HG03280 (cell line): ENCODE results near the gene RPL22.
"Not testable (repeated sequence)": the region's sequence is repeated elsewhere in the genome, so short reads cannot be mapped to it uniquely, and the experiment has no call there.

Experiments
- ATAC-seq: cut with Tn5 transposase; IDR thresholded peaks from one replicate; pipeline ENCODE4 v1.9.1; 2021; ENCODE audit warnings: mild to moderate bottlenecking, moderate library complexity; ENCODE audit not compliant: unreplicated experiment

The RPL22 gene

DNA sequence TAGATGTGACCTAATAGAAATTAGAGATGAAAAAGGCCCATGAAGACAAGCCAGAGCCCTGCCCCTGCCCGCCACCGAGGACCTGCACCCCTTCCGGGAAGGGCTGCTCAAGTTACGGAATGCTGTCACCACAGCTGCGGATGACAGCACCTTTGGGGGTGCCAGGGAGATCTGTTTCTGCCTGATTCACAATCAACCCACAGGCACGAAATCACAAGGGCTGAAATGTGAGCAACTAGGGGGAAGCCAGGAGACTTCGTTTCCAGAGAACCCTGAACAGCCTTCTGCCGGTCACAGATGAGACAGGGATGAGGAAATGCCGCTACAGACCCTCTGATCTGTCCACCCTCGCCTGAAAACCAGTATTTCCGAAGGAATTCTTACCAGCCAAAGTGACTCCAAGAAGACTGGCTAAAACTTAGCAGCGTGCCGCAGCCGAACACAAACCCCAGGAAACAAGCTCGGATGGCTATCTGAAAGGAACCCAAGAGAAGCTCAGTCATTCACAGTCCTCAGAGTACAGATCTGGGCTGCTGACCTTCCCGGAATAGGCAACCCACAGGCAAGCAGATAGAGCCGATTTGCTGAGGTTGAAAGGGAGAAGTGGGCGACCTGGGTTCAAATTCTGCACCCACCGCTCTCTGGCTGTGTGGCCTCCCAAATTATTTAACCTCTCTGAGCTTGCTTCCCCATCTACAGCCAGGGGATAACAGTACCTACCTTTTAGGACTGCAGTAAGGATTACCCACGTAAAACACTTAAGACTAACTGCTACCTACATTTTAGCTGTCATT lies 35.3 kb upstream of the RPL22 start:
- no peak for ATAC-seq

DNA sequence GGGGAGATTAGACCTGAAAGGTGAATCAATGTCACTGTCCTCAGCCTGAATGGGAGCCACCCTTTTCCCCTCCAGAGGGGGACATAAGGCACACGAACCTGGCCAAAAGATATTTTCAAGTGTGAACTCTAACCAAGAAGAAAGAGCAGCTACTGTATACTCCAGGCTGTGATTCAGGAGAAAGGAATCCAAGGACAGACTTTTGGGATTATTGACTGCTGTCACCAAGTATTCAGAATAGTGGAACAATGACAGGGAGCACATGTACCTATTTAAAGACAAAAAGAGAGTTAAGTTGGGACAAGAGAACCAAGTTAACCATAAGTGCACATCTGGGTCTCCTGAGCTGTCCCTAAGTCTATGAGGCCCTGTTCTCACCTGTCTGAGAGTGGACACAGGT lies 34.0 kb upstream of the RPL22 start:
- ATAC-seq: no peak

DNA sequence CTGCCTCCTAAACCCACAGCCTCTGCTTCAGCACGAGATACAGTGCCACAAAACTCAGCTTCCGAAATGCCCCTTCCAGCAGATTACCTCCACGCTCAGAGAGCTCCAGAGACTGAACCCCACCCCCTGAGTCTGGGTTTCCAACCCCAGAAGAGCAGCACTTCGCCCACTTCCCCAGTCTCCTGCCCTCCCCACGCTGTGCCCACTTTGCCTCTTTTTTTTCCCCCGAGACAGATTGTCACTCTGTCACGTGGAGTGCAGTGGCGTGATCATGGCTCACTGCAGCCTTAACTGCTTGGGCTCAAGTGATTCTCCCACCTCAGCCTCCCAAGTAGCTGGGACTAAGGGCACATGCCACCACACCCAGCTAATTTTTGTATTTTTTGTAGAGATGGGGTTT lies 26.3 kb upstream of the RPL22 start:
- no peak for ATAC-seq

- no peak for ATAC-seq
Measured at GRCh38 chr1:6224718-6225117, 25.3 kb upstream of the RPL22 start.

DNA sequence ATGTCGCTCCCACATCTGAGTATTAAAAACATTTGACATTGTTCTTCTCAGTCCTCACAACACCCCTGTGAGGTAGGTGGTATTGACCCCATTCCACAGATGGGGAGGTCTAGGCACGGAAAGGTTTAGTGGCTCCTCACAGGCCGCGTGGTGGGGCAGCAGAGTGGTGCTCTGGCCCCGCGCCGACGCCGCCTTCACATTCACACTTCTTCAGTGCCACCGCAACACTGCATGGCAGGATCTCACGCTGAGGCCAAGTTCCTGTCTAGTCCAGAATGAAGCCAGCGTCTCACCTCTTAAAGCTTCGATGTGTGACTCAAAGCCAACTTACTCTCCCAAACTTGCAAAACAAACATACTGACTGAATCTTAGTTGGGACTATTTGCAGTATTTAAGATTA lies 24.2 kb upstream of the RPL22 start:
- no peak for ATAC-seq

DNA sequence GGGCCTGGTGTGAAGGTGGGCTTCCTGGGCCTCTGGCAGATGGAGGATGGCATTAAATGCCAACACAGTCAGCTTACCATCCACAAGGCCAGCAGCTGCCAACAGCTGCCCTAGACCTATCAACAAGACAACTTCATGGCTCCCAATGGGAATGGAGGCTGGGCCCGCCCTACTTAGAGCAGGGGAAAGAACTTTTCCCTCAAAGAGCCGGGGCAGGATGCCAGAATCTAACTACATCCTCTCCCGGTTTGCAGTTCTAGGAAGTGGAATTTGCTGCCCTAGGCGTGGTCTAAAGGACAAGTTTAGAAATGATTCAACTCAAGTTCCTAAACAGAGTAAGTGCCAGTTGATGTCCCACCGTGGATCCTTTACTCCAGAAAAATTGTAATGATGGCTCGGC lies 23.2 kb upstream of the RPL22 start:
- ATAC-seq: no peak

DNA sequence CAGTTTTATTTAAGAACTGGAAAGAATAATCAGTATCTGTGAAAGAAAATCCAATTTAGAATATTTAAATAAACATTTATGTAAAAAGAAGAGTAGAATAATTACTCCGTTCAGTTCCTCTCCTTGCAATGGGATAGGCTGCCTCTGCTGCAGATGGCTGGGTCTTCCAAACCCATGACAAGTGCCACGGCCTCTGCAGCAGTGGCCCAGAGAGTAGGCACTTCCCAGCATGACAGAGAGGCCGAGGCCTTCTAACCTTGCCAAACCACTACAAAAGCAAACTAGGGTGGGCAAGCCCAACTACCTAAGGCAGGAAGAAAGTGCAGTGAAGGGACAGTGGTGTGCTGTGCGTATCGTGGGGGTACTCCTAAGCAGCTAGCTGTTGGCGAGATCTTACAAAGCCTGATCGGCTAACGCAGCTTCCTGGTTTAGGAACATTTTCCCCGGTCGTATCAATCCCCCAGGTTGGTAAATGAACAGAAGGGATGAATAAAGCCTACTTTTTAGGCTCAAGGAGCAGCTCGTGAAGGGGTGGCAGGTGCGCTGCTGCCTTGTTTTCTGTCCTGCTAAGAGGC lies 21.9 kb upstream of the RPL22 start:
- ATAC-seq: no peak

- no peak for ATAC-seq
Measured at GRCh38 chr1:6220236-6220635, 20.8 kb upstream of the RPL22 start.

GRCh38 chr1:6219641-6220040 lies 20.2 kb upstream of the RPL22 start:
- ATAC-seq: not testable (repeated sequence)

DNA sequence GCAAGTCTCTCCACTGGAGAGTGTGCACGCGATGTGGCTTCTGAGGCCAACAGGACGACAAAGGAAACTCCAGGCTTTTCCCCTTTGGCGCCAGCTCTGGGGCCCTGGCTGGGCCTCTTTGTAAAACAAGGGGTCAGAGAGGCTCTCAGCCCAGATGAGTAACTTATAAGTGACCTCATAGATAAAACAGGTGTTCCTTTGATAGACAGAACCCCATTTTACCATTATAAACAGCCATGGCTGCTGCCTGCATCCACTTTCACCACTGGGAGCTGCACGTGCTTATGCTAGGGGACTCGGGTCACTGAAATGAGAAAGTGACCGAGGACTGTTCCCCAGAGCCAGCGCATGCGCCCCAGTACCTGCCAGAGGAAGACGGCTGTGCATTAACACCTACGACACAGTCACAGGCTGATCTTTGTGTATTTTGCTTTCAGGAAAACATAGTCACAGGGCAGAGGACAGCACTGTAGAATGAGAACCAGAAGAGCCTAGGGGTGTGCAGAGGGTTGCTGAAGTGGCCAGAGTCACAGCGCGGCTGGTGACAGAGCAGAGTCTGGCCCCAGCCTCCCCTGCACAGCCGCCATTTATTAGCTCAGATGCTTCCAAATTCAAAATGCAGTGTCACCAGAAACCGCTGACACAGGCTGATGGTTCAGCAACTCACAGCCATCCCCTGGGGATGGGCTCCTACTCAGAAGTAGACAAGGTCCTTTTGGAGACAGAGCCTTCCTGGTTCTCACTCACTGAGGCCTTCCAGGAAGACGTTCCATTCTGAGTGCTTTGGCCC lies 19.2 kb upstream of the RPL22 start:
- no peak for ATAC-seq

DNA sequence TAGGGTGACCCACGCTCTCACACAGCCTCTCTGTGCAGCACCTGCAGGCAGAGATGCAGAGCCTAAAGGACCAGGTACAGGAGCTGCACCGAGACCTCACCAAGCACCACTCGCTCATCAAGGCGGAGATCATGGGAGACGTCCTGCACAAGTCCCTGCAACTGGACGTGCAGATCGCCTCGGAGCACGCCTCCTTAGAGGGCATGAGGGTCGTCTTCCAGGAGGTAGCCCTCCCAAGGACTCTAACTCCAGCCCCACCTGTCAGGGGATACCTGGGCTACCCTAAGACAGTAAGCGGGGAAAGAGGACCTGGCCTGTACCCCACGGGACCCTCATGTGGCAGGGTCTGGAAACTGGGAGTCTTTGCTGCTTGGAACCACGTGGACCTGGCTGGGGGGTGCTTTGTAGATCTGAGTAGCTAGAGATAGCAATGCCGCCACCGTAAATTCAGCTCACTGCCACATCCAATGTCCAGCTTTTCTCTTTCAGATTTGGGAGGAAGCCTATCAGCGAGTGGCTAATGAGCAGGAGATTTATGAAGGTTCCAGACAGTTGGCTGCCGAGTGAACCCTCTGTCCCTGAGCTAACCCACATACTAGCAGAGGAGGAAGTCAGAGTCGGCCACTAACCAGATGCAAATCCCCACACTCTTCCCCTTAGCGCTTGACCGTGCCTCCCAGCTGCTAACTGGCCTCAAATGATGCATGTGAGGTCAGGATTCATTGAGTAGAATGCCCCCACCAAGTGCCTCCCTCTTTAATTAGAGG lies 13.0 kb upstream of the RPL22 start:
- no peak for ATAC-seq

- no peak for ATAC-seq
Measured at GRCh38 chr1:6211731-6212130, 12.3 kb upstream of the RPL22 start.

GRCh38 chr1:6210591-6211355 lies 11.4 kb upstream of the RPL22 start:
- ATAC-seq: no peak

DNA sequence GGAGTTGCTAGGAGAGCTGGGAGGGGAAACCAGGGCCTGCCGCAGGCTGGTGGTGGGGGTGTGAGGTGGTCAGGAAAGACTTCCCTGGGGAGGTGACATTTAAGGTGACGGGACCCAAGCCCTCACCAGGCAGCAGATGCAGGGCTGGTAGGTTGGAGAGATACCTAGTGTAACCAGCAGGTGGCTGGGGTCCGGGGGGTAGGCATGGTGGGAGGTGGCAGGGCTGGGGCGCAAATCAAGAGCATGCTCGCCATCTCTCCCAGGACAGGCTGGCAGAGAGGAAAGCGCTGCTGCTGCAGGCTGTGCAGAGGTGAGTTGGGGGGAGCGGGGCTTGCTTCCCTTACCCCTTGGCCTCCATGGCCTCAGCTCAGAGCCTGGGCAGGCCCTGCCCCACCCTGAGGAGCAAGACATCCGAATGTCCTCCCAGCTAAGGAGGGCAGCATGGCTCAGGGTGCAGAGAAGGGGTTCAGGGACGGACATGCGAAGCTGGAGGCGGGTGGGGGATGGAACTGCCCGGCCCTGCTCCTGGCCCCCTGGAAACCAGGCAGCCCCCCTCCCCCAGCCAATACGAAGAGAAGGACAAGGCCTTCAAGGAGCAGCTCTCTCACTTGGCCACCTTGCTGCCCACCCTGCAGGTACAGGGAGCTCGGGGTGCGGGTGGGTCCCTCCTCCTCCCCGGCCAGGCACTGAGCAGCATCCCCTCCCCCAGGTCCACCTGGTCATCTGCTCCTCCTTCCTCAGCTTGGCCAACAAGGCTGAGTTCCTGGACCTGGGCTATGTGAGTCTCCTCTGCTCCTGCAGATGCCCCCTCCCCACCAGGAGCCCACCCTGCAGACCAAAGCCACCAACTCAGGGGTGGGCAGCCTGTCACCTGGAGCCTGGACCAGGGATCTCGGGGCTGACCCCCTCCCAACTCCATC lies 10.5 kb upstream of the RPL22 start:
- ATAC-seq: no peak

GRCh38 chr1:6208723-6209660 lies 9.6 kb upstream of the RPL22 start:
- no peak for ATAC-seq

GRCh38 chr1:6207921-6208320 lies 8.5 kb upstream of the RPL22 start:
- no peak for ATAC-seq

DNA sequence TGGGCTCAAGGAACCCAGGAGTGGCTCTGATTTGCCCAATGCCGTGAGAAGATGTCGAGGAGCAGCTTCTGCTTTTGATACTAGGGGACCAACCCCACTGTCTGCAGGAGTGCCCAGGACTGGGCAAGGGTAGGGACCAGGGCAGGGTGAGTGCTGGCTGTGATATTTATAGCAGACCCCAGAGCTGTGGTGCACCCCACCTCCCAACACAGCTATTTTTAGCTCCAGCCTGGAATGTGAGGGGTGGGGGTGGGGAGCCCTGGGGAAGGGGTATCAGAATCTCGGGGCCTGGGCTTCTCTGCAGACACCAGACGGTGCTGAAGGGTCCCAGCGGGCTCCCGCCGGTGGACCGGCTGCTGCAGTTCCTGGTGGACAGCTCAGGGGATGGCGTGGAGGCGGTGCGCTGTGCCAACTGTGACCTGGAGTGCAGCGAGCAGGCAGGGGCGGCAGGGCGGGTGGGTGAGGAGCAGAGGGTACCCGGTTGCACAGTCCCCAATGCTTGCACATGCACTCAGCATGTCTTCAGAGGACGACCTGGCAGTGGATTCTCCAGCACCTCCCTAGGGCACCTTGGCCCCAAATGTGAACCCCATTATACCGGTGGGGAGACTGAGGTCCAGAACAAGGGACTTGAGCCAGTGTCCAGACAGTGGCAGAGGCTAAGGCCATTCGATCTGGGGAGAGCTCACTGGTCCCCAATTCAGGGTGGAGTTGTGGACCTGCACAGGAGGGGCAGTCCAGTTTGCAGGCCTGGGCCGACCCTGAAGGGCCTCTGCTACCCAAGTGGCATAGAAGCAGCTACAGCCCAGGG lies 7.9 kb upstream of the RPL22 start:
- no peak for ATAC-seq

DNA sequence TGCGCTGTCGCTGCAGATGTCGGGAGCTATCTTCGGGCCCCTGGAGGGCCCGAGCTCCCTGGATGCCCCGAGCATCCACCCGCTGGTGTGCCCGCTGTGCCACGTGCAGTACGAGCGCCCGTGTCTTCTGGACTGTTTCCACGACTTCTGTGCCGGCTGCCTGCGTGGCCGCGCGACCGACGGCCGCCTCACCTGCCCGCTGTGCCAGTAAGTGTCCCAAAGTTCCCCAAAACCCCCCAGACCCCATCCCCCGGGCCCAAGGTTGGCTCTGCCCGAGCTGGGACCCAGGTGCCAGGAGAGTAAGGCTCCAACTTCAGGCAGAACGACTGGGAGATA lies 7.1 kb upstream of the RPL22 start:
- no peak for ATAC-seq
